IPS-11a (cell line): ENCODE measurements around the gene BMAL1.
"Not testable (repeated sequence)": the region's sequence is repeated elsewhere in the genome, so short reads cannot be mapped to it uniquely, and the experiment has no call there.

ENCODE experiments used
- H3K4me3 ChIP-seq: one replicate; pipeline ENCODE4 v1.5.1; 2013; ENCODE audit warnings: low read depth, low read length, control low read depth

Gene BMAL1

DNA sequence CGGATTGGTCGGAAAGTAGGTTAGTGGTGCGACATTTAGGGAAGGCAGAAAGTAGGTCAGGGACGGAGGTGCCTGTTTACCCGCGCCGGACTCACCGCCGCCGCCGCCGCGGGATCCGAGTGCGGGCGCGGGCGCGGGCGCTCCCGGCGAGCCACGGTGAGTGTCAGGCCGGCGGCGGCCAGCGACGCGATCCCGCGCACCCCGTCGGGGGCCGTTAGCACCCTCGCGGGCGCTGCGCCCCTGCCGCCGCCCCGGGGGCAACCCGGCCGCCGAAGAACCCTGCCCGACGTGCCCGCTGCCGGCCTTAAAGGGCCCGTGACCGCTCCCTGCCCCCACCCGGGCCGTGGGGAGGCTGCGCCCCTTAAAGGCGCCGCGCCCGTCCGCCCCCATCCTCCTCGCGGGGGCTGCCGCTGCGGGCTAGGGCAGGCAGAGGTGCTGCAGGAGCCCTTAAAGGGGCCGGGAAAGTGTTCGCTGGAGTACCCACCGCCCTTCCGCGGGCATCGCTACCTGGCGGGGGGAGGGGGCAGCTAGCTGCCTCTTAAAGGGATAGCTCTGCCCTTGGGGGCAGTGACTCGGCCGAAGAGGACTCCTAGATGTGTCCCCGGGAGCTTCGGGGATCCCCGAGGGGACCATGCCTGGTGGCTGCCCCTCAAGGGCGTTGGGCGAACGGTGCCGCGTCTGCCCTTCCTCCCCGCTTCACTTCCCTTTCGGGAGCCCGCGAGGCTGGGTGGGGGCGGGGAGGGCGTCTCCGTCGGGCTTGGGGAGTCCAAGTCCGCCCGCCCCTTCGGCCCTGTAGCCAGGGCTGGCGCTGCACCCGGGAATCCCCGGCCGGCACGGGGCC, at the start of gene BMAL1:
Gene BMAL1, plus strand, starts transcription at position 23 of the 841 bp plus-strand sequence. CDS start 76,519 bp downstream, outside the sequence.
- peak within 1 kb of the TSS; percentile 69 for H3K4me3 ChIP-seq

DNA sequence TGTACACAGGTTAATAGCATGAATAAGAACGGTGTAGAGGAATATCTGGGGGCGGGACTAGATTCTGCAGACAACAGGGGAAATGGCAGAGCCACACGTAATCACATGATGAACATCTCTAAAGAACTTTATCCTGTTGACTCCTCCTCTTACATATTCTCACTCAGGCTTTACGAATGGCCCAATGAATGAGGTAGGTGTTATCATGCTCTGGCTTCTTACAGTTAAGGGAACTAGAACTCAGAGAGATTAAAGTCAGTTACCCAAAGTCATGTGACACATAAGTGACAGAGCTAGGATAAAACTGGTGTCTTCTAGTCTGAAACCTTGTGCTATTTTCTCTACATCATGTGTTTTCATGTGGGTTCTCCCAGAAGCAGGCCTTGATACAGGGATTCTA, 49.0 kb upstream of the BMAL1 start:
- H3K4me3 ChIP-seq: no peak overlapping the region

- H3K4me3 ChIP-seq: no peak overlapping the region
These were observed 48.5 kb upstream of the BMAL1 start for GRCh38 chr11:13229136-13229535.

DNA sequence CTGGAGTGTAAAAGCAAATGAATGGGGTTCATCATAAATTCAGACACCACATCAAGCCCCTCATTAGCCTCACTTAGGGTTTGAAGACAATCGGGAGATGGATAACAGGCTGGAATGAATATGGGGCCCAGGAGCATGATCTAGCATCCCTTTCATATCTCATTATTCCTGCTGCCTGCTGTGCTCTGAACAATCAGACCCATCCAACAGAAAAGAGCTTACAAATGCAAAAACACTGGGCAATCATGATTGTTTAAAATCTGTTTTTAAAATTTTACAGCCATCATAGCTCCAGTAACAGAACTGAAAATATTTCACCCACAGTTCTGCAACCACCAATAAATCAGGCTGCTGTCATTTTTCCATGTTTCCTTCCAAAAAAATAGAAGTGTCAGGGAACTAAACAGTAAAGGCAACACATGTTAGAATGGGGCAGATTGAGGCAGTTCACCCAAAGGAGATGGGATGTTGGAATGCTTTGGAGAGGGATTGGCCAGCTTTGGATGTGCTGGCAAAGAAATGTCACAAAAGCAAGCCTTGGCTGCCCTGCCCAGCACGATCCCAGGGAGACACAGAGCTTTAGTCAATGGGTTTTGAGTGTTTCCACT, 47.8 kb upstream of the BMAL1 start:
- no peak overlapping the region for H3K4me3 ChIP-seq

GRCh38 chr11:13233173-13233745, 44.3 kb upstream of the BMAL1 start:
- no peak overlapping the region for H3K4me3 ChIP-seq

- no peak overlapping the region for H3K4me3 ChIP-seq
These were observed 41.7 kb upstream of the BMAL1 start for GRCh38 chr11:13235895-13236294.

GRCh38 chr11:13236626-13237025, 41.0 kb upstream of the BMAL1 start:
- H3K4me3 ChIP-seq: no peak overlapping the region

DNA sequence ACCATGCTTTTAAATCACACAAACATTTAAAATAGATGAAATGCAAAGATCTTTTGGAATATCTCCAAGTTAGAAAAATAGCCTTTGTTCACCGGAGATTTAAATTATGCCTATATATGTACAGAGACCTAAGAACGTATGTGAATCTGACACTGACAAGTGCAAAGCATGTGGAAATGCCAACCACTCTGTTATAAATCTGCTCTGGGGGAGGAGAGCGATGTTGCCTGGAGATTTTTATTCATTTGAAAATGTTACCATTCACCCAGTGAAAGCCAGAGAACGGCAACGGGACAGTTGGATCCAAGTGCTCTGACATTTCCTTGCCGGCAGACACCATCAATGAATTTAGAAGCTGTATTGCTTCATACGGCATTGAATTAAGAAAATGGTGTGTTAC, 39.8 kb upstream of the BMAL1 start:
- no peak overlapping the region for H3K4me3 ChIP-seq

GRCh38 chr11:13238879-13239514, 38.6 kb upstream of the BMAL1 start:
- H3K4me3 ChIP-seq: no peak overlapping the region

DNA sequence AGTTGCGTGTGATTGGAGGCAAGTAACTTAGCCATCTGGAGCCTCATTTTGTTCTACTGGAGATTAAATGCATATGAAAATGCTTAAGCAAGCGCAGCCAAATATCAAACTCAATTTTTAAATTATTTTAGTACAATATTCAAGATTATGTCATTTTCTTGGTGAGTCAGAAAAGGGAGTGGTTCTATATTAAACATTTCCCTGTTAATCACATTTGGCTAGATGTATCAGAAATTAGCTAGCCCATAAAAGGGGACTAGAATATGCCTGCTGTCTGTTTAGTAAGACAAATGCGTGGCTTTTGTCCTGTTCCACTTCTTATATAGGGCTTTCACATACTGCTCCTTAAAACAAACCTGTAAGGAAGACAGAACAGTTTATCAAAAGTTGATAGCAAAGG, 35.0 kb upstream of the BMAL1 start:
- H3K4me3 ChIP-seq: no peak overlapping the region

DNA sequence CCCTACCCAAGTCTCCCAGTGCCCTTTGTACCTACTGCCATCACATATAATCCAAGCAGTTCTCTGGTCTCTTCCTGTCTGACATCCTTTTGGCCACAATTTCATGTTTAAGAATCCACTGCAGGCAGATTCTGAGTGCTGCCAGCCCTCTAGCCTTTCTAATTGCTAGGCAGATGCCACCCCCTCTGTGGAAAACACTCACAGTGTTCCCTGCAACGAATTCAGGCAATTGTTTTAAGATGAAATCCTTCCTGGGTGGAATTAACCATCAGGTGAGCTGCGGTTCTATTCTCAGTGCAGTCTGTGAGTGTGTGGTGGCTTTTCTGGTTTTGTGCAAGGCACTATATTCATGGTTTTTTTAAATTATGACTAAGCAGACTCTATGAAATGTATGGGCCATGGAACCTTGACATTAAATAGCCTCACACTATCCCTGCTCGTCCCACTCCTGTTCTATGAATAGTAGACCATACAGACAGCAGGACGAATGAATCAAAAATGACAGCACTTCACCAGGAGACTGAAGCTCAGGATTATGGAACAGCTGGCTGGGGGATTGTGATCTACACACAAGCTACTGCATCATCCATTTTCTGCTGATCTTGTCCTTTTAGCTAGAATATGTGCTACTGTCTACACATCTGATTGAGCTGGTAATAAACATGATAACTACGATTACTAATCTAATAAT, 29.8 kb upstream of the BMAL1 start:
- H3K4me3 ChIP-seq: no peak overlapping the region

DNA sequence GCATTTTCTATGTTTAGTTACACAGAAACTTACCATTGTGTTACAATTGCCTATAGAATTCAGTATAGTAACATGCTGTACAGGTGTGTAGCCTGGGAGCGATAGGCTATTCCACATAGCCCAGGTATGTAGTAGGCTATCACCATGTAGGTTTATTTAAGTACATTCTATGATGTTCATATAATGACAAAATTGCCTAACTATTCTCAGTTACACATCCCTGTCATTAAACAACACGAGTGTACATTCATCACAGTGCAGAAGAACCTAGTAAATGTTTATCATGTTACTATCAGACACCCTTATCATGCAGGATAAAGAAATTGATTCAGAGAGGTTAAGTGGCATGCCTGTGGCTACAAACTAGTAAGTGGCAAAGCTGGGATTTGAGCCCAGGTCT, 28.4 kb upstream of the BMAL1 start:
- H3K4me3 ChIP-seq: no peak overlapping the region

- no peak overlapping the region for H3K4me3 ChIP-seq
These were observed 27.6 kb upstream of the BMAL1 start for GRCh38 chr11:13249992-13250391.

DNA sequence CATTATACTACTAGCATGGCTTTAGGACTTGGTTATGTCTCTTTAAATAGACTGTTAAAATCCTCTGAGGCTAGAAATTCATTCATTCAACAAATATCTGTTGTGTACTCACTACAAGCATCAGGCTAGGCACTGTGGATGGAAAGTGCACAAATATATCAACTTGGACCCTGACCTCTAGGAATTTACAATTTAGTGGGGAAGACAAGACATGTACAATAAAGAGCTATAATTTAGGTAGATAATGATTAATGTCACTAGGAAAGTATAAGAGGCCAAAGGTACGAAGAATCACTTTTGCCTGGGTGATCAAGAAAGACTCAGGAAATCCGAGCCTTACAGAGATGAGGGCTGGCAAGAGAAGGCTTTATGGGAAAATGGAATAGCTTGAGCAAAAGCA, 25.6 kb upstream of the BMAL1 start:
- no peak overlapping the region for H3K4me3 ChIP-seq

DNA sequence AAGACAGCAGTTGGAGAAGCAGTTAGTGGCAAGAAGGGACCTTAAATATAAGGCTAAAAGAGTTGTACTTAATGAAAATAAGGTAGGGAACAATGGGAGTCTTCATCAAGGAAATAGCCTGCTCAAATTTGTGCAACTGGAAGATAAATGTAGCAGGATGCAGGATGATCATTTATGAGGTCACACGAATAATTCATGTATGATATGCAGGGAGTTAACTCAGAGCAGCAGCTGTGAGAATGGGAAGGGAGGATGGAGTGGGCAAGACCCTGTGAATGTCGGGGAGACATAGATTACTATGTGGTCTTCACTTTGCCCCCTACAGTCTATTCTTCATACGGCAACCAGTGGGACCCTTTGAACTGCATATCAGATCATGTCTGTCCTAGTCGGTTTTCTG, 25.2 kb upstream of the BMAL1 start:
- H3K4me3 ChIP-seq: no peak overlapping the region

DNA sequence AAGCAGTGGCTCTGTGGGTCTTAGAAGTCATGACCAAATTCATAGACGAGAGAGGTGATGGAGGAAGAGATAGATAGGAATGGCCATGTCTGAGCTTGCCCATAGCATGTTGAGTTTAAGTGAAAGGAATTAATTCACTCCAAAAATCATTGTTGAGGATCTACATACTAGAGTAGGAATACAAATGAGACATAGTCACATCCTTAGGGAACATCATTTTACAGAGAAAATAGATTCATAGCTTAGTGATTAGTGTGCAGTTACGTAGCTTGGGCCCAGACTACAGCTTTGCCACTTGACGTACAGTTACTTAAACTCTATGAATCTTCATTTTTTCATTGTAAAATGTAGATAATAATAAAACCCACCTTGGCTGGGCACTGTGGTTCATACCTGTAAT, 21.4 kb upstream of the BMAL1 start:
- H3K4me3 ChIP-seq: no peak overlapping the region

GRCh38 chr11:13258061-13258460, 19.5 kb upstream of the BMAL1 start:
- not testable (repeated sequence) for H3K4me3 ChIP-seq

DNA sequence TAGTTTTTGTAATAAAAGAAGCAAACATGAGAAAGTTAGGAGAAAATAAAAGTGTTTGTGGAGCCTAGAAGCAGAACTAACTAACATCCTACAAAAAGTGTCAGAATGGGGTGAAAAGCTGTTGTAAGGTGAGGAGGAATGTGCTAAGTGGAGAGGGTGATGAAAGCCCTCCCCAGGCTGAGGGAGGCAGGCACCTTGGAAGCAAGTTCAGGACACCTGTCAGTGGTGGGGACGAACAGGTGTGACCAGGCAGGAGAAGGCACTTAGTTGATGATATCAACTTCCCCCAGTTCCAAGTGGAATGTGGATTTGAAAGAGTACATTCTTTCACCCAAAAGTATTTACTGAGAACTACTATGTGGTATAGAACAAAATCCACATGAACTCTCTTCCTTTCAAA, 18.7 kb upstream of the BMAL1 start:
- H3K4me3 ChIP-seq: no peak overlapping the region

DNA sequence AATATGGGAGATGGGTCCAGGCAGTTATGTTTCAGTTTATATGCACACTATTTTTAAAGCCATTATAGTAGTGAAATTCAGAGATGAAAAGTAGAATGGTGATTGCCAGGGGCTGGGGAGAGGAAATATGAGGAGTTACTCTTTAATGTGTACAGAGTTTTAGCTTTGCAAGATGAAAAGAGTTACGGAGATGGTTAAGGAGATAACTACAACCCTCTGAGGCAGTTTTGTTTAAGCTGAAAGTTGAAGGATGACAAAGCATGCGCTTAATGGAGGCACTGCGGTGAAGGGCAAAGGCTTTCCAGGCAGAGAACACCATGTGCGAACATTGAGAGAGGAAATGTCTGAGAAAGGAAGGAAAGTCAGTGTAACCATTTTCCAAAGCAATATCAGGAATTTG, 18.2 kb upstream of the BMAL1 start:
- H3K4me3 ChIP-seq: no peak overlapping the region

DNA sequence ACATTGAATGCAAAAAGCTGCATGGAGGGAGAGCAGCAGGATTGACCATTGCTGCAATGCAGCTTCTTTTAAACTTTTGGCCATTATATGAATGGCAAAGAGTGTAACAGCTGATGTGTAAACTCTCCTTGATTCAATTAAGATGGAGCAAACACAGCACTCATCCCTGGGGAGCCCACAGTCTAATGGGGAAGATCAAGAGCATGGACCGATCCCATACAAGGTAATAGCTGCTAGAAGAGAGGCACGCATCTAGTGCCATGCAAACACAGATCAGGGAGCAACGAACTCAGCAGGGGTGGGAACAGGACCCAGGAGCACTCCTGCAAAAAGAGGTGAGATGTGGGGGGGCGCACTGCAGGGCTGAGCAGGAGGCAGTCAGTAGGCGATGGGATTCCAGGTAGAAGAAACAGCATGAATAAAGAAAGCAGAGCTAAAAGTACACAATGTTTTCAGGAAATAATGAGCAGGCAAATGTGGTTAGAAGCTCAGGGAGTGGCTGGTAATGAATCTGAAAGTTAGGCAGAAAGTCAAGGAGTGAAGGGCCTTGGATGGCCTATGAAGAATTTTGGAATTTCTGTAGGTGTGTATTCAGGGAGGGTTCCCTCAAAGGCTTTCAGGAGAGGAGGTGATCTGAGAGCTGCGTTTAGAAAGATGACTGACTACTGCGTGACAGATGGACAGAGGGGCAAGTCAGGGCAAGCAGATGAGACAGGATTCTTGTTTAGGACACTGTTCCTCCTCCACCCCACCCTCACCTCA, 17.2 kb upstream of the BMAL1 start:
- H3K4me3 ChIP-seq: no peak overlapping the region
